GM04504 (cell line): Measurements from ENCODE around the gene RPS8.
"Not testable (repeated sequence)": the region's sequence is repeated elsewhere in the genome, so short reads cannot be mapped to it uniquely, and the experiment has no call there.

Experiments
- DNase-seq: peaks from one replicate; pipeline ENCODE4 v3.0.0-alpha.2; 2012; ENCODE audit warnings: low read depth

The RPS8 gene

DNA sequence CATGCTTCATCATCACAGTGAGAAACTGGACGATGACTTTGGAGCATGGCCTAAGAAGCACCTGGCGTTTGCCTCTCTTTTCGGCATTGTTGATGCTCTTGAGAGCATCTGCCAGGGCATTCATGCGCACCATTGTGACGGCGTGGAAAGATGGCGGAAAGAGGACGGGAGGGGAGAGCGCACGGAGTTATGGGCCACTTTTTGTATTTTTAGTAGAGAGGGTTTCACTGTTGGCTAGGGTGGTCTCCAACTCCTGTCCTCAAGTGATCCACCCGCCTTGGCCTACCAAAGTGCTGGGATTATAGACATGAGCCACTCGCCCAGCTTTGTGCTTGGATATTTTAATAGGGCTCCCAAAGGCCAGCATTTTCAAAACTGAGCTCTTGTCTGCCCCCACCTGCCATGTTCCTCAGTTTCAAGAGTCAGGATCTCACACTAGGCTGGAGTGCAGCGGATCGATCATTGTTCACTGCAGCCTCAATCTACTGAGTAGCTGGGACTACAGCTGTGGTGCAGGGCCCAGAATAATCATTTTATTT, 5.3 kb downstream of the RPS8 start:
- no peak for DNase-seq

- no peak for DNase-seq
These were observed 8.4 kb downstream of the RPS8 start for GRCh38 chr1:44783697-44784093.

DNA sequence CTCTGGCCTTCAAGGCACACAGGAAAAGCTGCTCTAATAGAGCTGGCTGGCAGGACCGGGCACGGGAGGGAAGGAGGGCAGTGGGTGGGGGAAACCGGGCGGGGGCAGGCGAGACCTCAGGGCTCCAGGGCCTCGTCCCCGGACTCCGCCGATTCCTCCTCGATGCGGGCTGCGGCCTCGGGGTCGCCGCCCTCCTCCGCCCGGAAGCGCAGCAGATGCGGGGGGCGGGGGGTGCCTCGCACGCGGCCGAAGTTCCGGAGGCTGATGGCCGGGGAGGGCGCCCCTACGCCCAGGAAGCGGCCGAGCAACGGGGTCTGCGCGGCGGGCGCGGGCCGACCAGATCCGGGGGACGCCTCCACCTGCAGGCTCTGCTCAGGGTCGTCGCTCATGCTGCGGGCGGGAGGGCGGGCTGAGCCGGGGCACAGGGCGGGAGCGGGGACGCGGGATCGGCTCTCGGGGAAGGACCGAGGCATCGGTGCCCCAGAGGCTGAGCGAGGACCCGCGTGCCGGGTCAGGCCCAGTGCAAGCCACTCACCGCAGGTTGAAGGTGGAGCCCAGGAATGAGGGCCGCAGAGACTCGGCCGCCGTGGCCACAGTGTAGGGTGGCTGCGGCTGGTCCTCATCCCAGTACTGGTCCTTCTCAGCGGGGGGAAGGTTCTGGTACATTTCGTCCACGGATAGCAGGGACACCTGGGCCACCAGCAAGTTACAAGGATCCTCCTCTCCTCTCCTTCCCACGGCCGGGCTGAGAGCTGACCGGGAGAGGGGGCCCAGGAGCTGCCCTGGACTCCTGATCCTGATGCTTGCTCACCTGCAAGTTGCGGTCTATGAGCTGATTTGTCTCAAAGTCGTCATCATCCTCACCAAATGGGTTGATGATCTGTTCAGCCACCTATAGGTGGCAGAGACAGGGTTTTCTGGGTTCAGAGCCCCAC, 9.0 kb downstream of the RPS8 start:
- no peak for DNase-seq

- no peak for DNase-seq
These were observed 9.7 kb downstream of the RPS8 start for GRCh38 chr1:44785029-44785380.

- DNase-seq: no peak
These were observed 10.3 kb downstream of the RPS8 start for GRCh38 chr1:44785501-44786137.

DNA sequence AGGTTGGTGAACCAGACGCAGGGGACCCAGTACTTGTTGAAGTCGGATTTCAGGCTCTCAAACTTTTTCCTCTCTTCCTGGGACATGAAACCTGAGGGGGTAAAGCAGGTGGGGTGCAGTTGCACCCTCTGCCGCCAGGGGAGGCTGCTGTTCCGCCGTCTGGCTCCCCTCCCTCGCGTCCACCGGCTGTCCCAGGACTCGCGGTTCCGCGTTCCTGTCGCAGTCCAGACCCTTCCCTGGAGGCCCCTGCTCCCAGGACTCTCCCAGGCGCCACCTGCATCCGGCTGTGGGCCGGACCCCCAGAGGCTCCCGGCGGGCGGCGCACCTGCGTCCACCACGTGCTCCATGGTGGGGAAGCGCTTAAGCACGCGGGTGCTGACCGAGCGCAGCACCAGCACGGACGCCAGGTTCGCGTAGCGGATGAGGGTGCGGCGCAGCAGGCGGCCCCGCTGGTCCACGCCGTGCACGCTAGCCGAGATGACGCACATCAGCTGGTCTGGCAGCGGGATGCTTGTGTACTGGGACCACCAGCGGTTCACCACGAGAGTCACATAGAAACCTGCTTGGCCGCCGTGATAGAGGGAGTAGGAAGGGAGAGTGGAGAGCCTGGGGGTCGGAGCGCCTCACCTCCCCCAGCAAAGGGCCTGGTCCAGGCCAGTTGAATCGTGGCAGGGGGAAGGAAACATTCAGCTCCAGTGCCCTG, 10.9 kb downstream of the RPS8 start:
- DNase-seq: no peak

DNA sequence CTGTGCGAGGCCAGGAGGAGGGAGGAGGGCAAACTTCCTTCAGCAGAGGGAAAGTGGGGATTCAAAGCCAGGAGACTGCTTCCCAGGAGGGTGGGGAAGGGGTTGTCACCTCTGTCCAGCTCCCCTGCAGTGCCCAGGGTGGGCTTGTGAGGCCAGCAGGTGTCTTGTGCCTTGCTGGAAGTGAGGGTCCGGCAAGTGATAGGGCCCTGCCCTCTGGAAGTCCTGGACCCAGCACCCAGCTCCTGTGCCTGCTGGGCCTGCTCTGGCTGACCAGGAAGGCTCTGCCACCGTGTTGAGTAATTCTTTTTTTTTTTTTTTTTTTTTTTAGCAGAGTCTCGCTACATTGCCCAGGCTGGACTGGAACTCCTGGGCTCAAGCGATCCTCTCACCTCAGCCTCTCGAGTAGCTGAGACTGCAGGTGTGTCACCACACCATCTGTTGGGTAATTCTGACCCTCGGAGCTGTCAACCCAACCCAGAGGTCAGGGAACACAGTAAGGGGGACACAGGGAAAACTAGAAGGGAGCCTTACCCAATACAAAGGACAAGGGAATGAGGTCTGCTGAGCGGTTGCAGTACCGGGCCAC, 11.6 kb downstream of the RPS8 start:
- no peak for DNase-seq

GRCh38 chr1:44787506-44787905, 12.2 kb downstream of the RPS8 start:
- DNase-seq: no peak

DNA sequence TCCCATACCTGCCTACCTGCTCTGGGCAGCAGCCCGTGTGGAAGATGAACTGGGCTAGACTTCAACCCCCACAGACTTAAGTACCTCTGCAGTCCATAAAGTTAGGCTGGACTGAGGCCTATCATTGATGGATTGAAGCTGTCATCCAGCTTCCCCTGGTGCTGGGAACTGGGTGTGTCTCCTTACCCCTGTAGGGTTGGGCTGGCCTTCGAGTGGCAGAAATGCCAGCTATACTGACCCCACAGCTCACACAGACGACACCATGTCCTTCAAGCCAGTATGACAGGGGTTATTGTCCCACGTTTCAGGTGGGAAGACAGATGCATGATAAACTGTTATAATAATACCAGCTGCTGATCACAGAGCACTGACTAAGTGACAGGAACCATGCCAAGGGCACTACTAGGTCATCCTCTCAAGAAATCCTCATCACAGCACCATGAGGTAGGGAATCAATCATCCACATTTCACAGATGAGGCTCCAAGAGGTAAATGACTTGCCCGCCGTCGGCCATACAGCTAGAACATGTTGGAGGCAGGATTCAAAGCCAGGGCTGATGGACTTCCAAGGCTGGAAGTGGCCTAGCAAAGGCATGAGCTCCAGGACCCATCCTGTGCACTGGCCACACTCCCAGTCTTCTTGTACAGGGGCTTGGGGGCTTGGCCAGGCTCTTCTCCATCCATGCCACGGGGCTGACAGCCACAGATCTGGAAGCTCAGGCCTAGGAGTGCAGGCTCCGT, 12.9 kb downstream of the RPS8 start, which contains the start of gene BEST4:
TSS of gene BEST4 (minus strand) at position 51 of the 741 bp plus-strand sequence. CDS start 465 bp downstream, outside the sequence.
- no peak for DNase-seq

DNA sequence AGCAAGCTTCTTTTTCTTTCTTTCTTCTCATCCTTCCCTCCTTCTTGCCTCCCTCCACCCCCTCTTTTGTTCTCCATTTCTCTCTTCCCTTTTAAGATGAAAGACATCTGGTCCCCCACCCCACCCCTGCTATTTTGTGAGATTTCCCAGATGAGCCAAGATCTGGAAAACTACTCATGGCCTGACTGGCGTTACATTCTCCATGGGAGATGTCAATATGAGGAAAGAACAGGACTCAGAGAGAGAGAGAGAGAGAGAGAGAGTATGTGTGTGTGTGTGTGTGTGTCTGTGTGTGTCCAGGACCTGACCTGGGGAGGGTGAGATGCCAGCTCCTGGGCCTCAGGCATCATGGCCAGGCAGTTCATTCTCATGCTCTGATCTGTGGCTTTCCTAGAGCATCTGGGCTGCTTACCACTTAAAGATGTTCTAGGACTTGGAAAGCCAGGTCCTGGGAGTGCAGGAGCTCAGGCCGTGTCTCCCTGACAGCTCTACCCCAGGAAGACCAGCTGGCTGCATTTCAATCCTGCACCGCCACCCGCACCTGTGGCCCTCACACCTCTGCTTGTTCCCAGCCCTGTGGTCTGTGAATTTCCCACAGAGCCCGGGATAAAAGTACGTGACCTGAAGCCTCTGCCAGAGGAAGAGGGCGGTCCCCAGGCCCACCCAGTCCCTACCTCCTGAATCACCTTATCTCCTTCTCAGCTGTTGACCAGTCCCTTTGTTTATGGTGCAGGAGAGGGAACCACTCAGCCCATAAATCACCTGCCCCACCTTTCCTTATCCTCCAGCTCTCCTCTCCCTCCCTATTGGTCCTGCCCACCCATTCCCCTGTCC, 15.8 kb downstream of the RPS8 start:
- DNase-seq: no peak

GRCh38 chr1:44792736-44793502, 17.6 kb downstream of the RPS8 start:
- DNase-seq: no peak

DNA sequence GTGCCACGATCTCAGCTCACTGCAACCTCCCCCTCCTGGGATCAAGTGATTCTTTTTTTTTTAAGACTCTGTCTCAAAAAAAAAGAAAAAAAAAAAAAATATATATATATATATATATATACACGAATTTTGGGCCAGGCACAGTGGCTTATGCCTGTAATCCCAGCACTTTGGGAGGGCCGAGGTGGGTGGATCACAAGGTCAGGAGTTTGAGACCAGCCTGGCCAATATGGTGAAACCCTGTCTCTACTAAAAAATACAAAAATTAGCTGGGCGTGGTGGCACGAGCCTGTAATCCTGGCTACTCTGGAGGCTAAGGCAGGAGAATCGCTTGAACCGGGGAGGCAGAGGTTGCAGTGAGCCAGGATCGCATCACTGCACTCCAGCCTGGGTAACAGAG, 22.5 kb downstream of the RPS8 start:
- DNase-seq: not testable (repeated sequence)

GRCh38 chr1:44798481-44799365, 23.4 kb downstream of the RPS8 start:
- DNase-seq: no peak

DNA sequence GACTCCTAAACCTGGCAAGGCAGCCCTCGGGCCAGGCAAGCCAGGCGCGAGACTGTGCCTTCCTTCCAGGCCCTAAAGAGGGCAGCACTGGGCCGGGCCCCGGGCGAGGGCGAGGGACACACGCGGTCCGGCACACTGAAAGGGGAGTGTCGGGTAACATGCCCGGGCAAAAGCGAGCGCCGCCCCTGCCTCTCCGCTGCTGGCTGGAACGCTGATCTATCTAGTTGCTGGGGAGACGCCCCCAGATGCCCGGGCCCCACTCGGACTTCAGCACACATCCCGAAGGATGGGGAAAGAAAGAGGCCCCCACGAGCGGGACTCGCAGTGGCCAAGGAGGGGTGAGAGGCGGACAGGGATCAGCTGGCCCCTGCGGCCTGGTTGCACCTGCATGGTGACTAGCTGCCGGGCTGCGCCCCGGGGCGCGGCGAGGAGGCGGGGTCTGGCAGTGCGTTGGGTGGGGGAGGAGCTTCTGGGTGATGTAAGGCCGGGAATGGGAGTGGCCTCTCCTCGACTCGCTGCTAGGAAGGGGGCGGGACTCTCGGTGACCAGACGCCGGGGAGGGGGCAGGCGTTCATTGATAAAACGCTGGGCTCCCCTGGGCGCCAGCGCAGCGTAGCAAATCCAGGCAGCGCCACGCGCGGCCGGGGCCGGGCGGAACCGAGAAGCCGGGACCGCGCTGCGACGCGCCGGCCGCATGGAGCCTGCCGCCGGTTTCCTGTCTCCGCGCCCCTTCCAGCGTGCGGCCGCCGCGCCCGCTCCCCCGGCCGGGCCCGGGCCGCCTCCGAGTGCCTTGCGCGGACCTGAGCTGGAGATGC, 24.6 kb downstream of the RPS8 start, which contains the start of gene PLK3:
TSS of gene PLK3 (plus strand) at position 608 of the 815 bp plus-strand sequence. CDS start at position 695, 87 bp downstream.
- DNase-seq: peak; percentile 97

GRCh38 chr1:44801491-44802305, 26.4 kb downstream of the RPS8 start:
- DNase-seq: no peak

GRCh38 chr1:44802306-44803061, 27.1 kb downstream of the RPS8 start:
- no peak for DNase-seq
